ENCODE results near the gene OAS2.
"Not testable (repeated sequence)": the region's sequence is repeated elsewhere in the genome, so short reads cannot be mapped to it uniquely, and the experiment has no call there.

The OAS2 gene

GRCh38 chr12:112950701-112951100, 27.6 kb upstream of the OAS2 start:
- no peak for DNase-seq

DNA sequence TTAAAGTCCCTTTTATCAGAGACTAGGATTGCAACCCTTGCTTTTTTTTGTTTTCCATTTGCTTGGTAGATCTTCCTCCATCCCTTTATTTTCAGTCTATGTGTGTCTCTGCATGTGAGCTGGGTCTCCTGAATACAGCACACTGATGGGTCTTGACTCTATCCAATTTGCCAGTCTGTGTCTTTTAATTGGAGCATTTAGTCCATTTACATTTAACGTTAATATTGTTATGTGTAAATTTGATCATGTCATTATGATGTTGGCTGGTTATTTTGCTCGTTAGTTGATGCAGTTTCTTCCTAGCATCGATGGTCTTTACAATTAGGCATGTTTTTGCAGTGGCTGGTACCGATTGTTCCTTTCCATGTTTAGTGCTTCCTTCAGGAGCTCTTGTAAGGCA, 21.2 kb upstream of the OAS2 start:
- DNase-seq, result not testable (repeated sequence)

DNA sequence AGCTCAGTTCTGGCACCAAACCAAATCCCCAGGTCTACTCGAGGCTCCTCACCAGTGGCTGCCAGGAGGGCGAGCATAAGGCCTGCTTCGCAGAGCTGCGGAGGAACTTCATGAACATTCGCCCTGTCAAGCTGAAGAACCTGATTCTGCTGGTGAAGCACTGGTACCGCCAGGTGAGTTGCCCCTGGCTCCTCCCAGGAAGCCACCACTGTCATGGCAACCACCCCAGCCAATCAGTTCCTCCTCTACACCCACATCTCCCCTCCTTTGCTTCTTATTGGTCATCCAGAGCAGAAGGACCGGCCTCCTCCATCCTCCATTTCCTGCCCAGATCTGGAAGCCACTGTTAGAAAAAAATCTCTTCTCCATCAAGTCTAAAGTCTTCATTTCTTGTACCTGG, 17.2 kb upstream of the OAS2 start:
- no peak for DNase-seq

- no peak for DNase-seq
These were observed 16.8 kb upstream of the OAS2 start for GRCh38 chr12:112961536-112961935.

DNA sequence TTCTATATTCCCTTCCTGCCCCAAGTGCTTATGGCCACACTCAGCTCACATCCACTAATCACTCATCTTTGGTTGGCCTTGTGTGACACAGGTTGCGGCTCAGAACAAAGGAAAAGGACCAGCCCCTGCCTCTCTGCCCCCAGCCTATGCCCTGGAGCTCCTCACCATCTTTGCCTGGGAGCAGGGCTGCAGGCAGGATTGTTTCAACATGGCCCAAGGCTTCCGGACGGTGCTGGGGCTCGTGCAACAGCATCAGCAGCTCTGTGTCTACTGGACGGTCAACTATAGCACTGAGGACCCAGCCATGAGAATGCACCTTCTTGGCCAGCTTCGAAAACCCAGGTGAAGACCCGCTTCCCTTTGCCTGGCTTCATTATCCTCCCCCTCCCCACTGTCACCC, 15.8 kb upstream of the OAS2 start:
- DNase-seq, result no peak

GRCh38 chr12:112963227-112963861, 15.0 kb upstream of the OAS2 start:
- no peak for DNase-seq

GRCh38 chr12:112964067-112964670, 14.2 kb upstream of the OAS2 start:
- no peak for DNase-seq

DNA sequence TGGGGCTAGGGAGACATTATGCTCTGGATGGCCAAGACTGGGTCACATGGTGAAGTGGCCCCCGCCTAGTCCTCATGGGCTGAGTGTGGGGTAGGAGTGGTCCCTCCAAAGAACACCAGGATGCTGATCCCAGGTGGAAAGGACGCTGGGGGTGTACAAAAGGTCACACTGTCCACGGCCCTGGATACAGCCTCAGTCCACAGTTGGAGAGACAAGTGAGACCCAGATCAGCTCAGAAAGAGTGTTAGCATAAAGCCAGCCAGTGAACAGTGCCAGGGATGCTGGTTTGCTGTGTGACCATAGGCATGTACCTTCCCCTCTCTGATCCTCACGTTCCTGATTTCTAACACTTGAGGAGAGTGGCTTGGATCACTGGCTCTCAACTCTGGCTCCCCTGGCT, 13.4 kb upstream of the OAS2 start:
- DNase-seq, result no peak

- DNase-seq, result no peak
These were observed 12.7 kb upstream of the OAS2 start for GRCh38 chr12:112965643-112966042.

GRCh38 chr12:112967306-112967705, 11.0 kb upstream of the OAS2 start:
- no peak for DNase-seq

- DNase-seq, result no peak
These were observed 10.5 kb upstream of the OAS2 start for GRCh38 chr12:112967858-112968257.

DNA sequence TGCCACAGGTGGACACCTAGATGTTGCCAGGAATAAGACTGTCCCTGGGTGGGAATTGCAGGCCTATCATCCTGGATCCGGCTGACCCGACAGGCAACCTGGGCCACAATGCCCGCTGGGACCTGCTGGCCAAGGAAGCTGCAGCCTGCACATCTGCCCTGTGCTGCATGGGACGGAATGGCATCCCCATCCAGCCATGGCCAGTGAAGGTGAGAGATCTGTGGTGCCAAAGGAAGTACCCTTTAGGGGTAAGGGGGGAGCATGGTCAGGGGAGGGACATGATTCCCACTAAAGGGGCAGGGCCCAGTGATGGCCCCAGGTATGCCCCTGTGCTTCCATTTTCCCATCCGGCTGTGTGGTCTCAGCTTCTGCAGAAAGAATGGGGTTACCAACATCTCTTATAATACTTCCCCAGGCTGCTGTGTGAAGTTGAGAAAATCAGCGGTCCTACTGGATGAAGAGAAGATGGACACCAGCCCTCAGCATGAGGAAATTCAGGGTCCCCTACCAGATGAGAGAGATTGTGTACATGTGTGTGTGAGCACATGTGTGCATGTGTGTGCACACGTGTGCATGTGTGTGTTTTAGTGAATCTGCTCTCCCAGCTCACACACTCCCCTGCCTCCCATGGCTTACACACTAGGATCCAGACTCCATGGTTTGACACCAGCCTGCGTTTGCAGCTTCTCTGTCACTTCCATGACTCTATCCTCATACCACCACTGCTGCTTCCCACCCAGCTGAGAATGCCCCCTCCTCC, 8.6 kb upstream of the OAS2 start:
- no peak for DNase-seq

- DNase-seq, result no peak
These were observed 7.9 kb upstream of the OAS2 start for GRCh38 chr12:112970391-112970790.

GRCh38 chr12:112971248-112971647, 7.1 kb upstream of the OAS2 start:
- no peak for DNase-seq

GRCh38 chr12:112973011-112973735, 5.1 kb upstream of the OAS2 start:
- DNase-seq, result no peak

DNA sequence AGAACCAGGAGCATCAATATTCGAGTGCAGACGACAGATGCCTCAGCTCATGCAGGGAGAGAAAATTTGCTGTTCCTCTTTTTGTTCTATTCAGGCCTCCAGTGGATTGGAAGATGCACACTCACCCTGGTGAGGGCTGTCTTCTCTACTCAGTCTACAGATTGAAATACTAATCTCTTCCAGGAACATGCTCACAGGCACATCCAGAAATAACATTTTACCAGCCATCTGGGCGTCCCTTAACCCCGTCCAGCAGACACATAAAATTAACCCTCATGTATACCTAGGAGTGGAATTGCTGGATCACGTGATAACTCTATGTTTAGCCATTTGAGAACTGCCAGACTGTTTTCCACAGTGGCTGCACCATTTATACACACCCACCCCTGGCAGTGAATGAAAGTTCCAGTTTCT, 4.5 kb upstream of the OAS2 start:
- DNase-seq, result no peak

- DNase-seq, result no peak
These were observed 3.4 kb upstream of the OAS2 start for GRCh38 chr12:112974904-112975303.

DNA sequence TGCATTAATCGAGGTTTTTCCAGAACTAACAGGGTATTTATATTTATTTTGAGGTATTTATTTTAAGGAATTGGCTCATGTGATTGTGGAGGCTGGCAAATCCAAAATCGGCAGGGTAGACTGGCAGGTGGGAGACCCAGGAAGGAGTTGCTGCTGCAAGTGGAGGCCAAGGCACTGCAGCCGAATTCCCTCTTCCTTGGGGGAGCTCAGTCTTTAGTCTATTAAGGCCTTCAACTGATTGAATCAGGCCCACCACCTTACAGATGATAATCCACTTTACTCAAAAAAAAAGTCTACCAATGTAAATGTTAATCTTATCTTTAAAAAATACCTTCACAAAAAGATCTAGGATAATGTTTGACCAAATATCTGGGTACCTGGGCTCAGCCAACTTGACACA, 1.2 kb upstream of the OAS2 start:
- no peak for DNase-seq

GRCh38 chr12:112977641-112978040, 678 bp upstream of the OAS2 start:
- no peak for DNase-seq

DNA sequence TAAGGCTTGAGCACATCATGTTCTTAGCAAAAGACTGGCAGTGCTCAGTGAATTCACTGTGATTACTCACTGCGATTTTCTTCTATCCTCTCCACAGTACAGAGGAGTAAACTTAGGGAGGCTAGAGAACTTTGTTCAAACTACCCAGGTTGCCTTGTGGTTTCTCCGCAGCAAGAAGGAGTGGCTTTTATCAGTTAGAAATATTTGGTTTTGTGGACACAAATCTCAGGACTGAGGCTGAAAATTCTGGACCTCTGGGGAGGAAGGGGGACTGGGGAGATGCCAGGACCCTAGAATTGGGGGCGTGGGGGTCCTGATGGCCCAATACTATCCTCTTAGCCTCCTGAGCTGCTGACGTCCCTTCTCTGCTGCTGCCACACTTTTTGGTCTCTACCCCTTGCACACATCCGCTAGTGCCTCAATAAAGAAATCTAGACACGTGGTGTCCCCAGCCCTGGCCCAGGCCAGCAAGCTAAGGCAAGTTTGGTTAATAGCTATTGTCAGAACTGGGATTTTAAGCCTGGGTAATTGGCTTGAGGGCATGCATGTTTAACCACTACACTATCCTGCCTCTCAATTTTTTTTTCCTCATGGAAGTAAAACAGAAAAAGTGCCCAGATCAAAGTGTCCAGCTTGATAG, 842 bp downstream of the OAS2 start:
- no peak for DNase-seq

DNA sequence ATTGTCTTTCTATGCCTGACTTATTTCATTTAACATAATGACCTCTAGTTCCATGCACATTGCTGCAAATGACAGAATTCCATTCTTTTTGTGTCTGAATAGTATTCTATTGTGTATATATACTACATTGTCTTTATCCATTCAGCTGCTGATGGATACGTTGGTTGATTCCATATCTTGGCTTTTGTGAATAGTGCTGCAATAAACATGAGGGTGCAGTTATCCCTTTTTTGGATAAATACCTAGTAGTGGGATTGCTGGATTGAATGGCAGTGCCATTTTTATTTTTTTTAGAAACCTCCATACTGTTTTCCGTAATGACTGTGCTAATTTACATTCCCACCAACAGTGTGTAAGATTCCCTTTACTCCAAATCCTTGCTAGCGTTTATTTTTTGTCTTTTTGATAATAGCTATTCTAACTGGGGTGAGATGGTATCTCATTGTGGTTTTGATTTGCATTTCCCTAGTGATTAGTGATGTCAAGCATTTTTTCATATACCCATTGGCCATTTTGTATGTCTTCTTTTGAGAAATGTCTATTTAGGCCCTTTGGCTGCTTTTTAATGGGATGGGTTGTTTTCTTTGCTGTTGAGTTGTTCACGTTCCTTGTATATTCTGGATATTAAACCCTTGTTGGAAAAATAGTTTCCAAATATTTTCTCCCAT, 2.3 kb downstream of the OAS2 start:
- DNase-seq, result no peak

- no peak for DNase-seq
These were observed 7.4 kb downstream of the OAS2 start for GRCh38 chr12:112985642-112986290.
